Stimulated activated CD4-positive, alpha-beta T cell treated with anti-CD3 and anti-CD28 coated beads, Interleukin-12 subunit alpha, Interleukin-12 subunit beta, amount 100 ng/mL, for 24 hours (primary cell): ENCODE measurements around the gene VAPA.

Experiments
- DNase-seq, 2 experiments: peaks; one replicate each; pipeline ENCODE4 v3.0.0-alpha.2; 2020; ENCODE audit warnings: low read depth in 2 of 2

Gene VAPA

GRCh38 chr18:9914584-9915290 lies 921 bp downstream of the VAPA start:
- DNase-seq: peak; percentile 58 to 66

- DNase-seq: no peak
Observed at GRCh38 chr18:9915291-9916076, 1.7 kb downstream of the VAPA start.

GRCh38 chr18:9916077-9916639 lies 2.3 kb downstream of the VAPA start:
- DNase-seq: no peak

GRCh38 chr18:9916808-9917207 lies 3.0 kb downstream of the VAPA start:
- DNase-seq: no peak

GRCh38 chr18:9918016-9918680 lies 4.3 kb downstream of the VAPA start:
- DNase-seq: no peak

GRCh38 chr18:9919564-9920232 lies 5.9 kb downstream of the VAPA start:
- DNase-seq: no peak

GRCh38 chr18:9922592-9923311 lies 8.9 kb downstream of the VAPA start:
- DNase-seq: no peak

- no peak for DNase-seq
Observed at GRCh38 chr18:9924371-9924943, 10.6 kb downstream of the VAPA start.

- DNase-seq: no peak
Observed at GRCh38 chr18:9925369-9925768, 11.6 kb downstream of the VAPA start.

GRCh38 chr18:9925795-9926194 lies 12.0 kb downstream of the VAPA start:
- DNase-seq: no peak

- no peak for DNase-seq
Observed at GRCh38 chr18:9926223-9926894, 12.5 kb downstream of the VAPA start.

- no peak for DNase-seq
Observed at GRCh38 chr18:9926977-9927376, 13.2 kb downstream of the VAPA start.

GRCh38 chr18:9927392-9928063 lies 13.7 kb downstream of the VAPA start:
- DNase-seq: no peak

- DNase-seq: no peak
Observed at GRCh38 chr18:9928646-9929259, 14.9 kb downstream of the VAPA start.

- no peak for DNase-seq
Observed at GRCh38 chr18:9930299-9930884, 16.6 kb downstream of the VAPA start.

- no peak for DNase-seq
Observed at GRCh38 chr18:9931146-9931545, 17.3 kb downstream of the VAPA start.

- no peak for DNase-seq
Observed at GRCh38 chr18:9931678-9932077, 17.9 kb downstream of the VAPA start.

- no peak for DNase-seq
Observed at GRCh38 chr18:9933865-9934264, 20.0 kb downstream of the VAPA start.

- DNase-seq: no peak
Observed at GRCh38 chr18:9934274-9934673, 20.5 kb downstream of the VAPA start.
